Measurements from ENCODE around the gene OTX2. TPM values are rescaled to one million over a fixed set of nuclear protein-coding genes. Genes with fewer than 3 reads are reported as not detected.

The OTX2 gene
- total and polyA plus RNA-seq, 2 donors (not counting 1 experiment from before 2014, with no cell fraction given) = not detected

GRCh38 chr14:56754921-56755320, 55.4 kb downstream of the OTX2 start:
- no peak overlapping the region for H3K4me2 ChIP-seq (ENCODE audit: extremely low read depth, insufficient read depth, low read length)
- H3K9ac ChIP-seq (ENCODE audit: insufficient read depth, low read length) = no peak overlapping the region
- no peak overlapping the region for H3K4me3 ChIP-seq (replicated peaks in 1 of 4; ENCODE audit: control extremely low read depth in 1 of 4, insufficient read depth in 1 of 4, low read depth in 3 of 4, low read length in 4 of 4)
- no peaks in the 10 kb centered on the region for H3K79me2 ChIP-seq (ENCODE audit: control insufficient read depth, insufficient read depth, low read length)
- no peaks in the 10 kb centered on the region for H4K20me1 ChIP-seq (ENCODE audit: control insufficient read depth, extremely low read depth, insufficient read depth, low read length)
- TF ChIP-seq, protein P1, sequence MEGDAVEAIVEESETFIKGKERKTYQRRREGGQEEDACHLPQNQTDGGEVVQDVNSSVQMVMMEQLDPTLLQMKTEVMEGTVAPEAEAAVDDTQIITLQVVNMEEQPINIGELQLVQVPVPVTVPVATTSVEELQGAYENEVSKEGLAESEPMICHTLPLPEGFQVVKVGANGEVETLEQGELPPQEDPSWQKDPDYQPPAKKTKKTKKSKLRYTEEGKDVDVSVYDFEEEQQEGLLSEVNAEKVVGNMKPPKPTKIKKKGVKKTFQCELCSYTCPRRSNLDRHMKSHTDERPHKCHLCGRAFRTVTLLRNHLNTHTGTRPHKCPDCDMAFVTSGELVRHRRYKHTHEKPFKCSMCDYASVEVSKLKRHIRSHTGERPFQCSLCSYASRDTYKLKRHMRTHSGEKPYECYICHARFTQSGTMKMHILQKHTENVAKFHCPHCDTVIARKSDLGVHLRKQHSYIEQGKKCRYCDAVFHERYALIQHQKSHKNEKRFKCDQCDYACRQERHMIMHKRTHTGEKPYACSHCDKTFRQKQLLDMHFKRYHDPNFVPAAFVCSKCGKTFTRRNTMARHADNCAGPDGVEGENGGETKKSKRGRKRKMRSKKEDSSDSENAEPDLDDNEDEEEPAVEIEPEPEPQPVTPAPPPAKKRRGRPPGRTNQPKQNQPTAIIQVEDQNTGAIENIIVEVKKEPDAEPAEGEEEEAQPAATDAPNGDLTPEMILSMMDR (conservative IDR thresholded peaks at IDR 0.05 in 1 of 2, IDR thresholded peaks at IDR 0.05 in 1 of 2; ENCODE audit: low read depth in 1 of 2, low read length in 2 of 2) = no peak
- no peak for TF ChIP-seq EZH2 (IDR thresholded peaks at IDR 0.05; ENCODE audit: low read length, missing control alignments)
- H3K36me3 ChIP-seq (ENCODE audit: control insufficient read depth, insufficient read depth, low read length) = no peaks in the 10 kb centered on the region
- no peak overlapping the region for H3K27ac ChIP-seq (ENCODE audit: insufficient read depth, low read length)
- no peak overlapping the region for H2AFZ ChIP-seq (ENCODE audit: low read length)
- no peak for DNase-seq (ENCODE audit: low read depth in 2 of 2)
- H3K4me1 ChIP-seq (ENCODE audit: control insufficient read depth, extremely low read depth, insufficient read depth, low read length) = no peaks in the 10 kb centered on the region
- no peaks in the 10 kb centered on the region for H3K27me3 ChIP-seq (ENCODE audit: control insufficient read depth, insufficient read depth, low read length)
- H3K9me3 ChIP-seq (ENCODE audit: control insufficient read depth, insufficient read depth, low read depth, low read length) = no peaks in the 10 kb centered on the region

DNA sequence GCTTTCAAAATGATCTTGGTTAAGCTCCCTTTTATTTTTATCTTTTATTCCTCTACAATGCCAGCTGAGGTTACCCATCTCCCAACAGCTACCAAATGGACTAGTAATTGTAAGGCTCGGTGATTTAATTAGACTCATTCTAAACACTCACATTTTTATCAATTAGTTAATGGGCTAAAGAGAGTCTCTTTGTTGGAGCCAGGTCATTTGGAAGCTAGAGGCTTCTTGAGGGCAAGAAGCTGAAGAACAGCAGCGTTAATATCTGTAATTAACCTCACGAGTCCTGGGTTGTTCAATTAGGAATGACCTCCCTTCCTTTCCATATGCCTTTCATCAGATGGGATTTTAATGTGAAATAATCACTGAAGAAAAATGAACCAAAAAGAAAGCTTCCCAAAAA, 56.9 kb downstream of the OTX2 start:
- H3K27me3 ChIP-seq (ENCODE audit: control insufficient read depth, insufficient read depth, low read length) = no peaks in the 10 kb centered on the region
- no peaks in the 10 kb centered on the region for H3K36me3 ChIP-seq (ENCODE audit: control insufficient read depth, insufficient read depth, low read length)
- no peaks in the 10 kb centered on the region for H3K79me2 ChIP-seq (ENCODE audit: control insufficient read depth, insufficient read depth, low read length)
- no peaks in the 10 kb centered on the region for H4K20me1 ChIP-seq (ENCODE audit: control insufficient read depth, extremely low read depth, insufficient read depth, low read length)
- H2AFZ ChIP-seq (ENCODE audit: low read length) = no peak overlapping the region
- H3K4me3 ChIP-seq (replicated peaks in 1 of 4; ENCODE audit: control extremely low read depth in 1 of 4, insufficient read depth in 1 of 4, low read depth in 3 of 4, low read length in 4 of 4) = no peak overlapping the region
- H3K9me3 ChIP-seq (ENCODE audit: control insufficient read depth, insufficient read depth, low read depth, low read length) = no peaks in the 10 kb centered on the region
- no peak overlapping the region for H3K9ac ChIP-seq (ENCODE audit: insufficient read depth, low read length)
- no peak for DNase-seq (ENCODE audit: low read depth in 2 of 2)
- TF ChIP-seq, protein P1 (conservative IDR thresholded peaks at IDR 0.05 in 1 of 2, IDR thresholded peaks at IDR 0.05 in 1 of 2; ENCODE audit: low read depth in 1 of 2, low read length in 2 of 2) = no peak
- no peak for TF ChIP-seq EZH2 (IDR thresholded peaks at IDR 0.05; ENCODE audit: low read length, missing control alignments)
- no peak overlapping the region for H3K4me2 ChIP-seq (ENCODE audit: extremely low read depth, insufficient read depth, low read length)
- H3K4me1 ChIP-seq (ENCODE audit: control insufficient read depth, extremely low read depth, insufficient read depth, low read length) = no peaks in the 10 kb centered on the region
- H3K27ac ChIP-seq (ENCODE audit: insufficient read depth, low read length) = no peak overlapping the region

DNA sequence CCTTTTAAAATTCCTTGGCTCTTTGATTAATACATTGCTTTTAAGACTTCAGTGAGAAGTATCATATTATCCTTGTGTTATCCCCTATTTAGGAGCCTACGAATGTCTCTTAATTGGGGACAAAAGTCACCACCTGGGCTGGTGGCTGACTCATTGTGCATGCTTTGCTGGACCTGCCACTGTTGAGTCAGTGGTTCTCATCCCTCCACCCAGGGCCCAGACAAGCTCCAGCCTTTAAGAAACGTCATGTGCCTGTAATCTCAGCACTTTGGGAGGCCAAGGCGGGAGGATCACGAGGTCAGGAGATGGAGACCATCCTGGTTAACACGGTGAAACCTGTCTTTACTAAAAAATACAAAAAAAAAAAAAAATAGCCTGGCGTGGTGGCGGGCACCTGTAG, 57.9 kb downstream of the OTX2 start:
- Histone ChIP-seq H4K20me1 (ENCODE audit: control insufficient read depth, extremely low read depth, insufficient read depth, low read length) (no peaks in the 10 kb centered on the region), H3K4me1 (ENCODE audit: control insufficient read depth, extremely low read depth, insufficient read depth, low read length) (no peaks in the 10 kb centered on the region), H3K79me2 (ENCODE audit: control insufficient read depth, insufficient read depth, low read length) (no peaks in the 10 kb centered on the region), H3K4me3 (replicated peaks in 1 of 4; ENCODE audit: control extremely low read depth in 1 of 4, insufficient read depth in 1 of 4, low read depth in 3 of 4, low read length in 4 of 4) (no peak overlapping the region), H3K36me3 (ENCODE audit: control insufficient read depth, insufficient read depth, low read length) (no peaks in the 10 kb centered on the region), H3K27ac (ENCODE audit: insufficient read depth, low read length) (no peak overlapping the region), H3K9me3 (ENCODE audit: control insufficient read depth, insufficient read depth, low read depth, low read length) (no peaks in the 10 kb centered on the region), H3K27me3 (ENCODE audit: control insufficient read depth, insufficient read depth, low read length) (no peaks in the 10 kb centered on the region), H2AFZ (ENCODE audit: low read length) (no peak overlapping the region), H3K9ac (ENCODE audit: insufficient read depth, low read length) (no peak overlapping the region), H3K4me2 (ENCODE audit: extremely low read depth, insufficient read depth, low read length) (no peak overlapping the region)
- no peak for DNase-seq (ENCODE audit: low read depth in 2 of 2)
- TF ChIP-seq, protein P1 (conservative IDR thresholded peaks at IDR 0.05 in 1 of 2, IDR thresholded peaks at IDR 0.05 in 1 of 2; ENCODE audit: low read depth in 1 of 2, low read length in 2 of 2) = no peak
- no peak for TF ChIP-seq EZH2 (IDR thresholded peaks at IDR 0.05; ENCODE audit: low read length, missing control alignments)
